ENCODE data around the gene FRAS1.
A peak's percentile ranks its signal among the peaks of the same experiment; 100 is the strongest.
"Not testable (repeated sequence)": the region's sequence is repeated elsewhere in the genome, so short reads cannot be mapped to it uniquely, and the experiment has no call there.

FRAS1 gene

GRCh38 chr4:78120144-78120880, 63.2 kb downstream of the FRAS1 start:
- DNase-seq, result no peak

GRCh38 chr4:78121338-78121904, 64.3 kb downstream of the FRAS1 start:
- peak; percentile 21 for DNase-seq

GRCh38 chr4:78125834-78126331, 68.8 kb downstream of the FRAS1 start:
- not testable (repeated sequence) for DNase-seq

- no peak for DNase-seq
Measured at GRCh38 chr4:78129383-78130108, 72.4 kb downstream of the FRAS1 start.

- peak; percentile 25 for DNase-seq
Measured at GRCh38 chr4:78131403-78131802, 74.3 kb downstream of the FRAS1 start.

GRCh38 chr4:78136109-78137081, 79.3 kb downstream of the FRAS1 start:
- no peak for DNase-seq

GRCh38 chr4:78137532-78137931, 80.4 kb downstream of the FRAS1 start:
- no peak for DNase-seq

GRCh38 chr4:78138252-78138651, 81.1 kb downstream of the FRAS1 start:
- no peak for DNase-seq

- no peak for DNase-seq
Measured at GRCh38 chr4:78143634-78144033, 86.5 kb downstream of the FRAS1 start.

- DNase-seq, result no peak
Measured at GRCh38 chr4:78145008-78145407, 87.9 kb downstream of the FRAS1 start.

GRCh38 chr4:78145622-78146021, 88.5 kb downstream of the FRAS1 start:
- DNase-seq, result no peak

GRCh38 chr4:78149751-78150542, 92.8 kb downstream of the FRAS1 start:
- no peak for DNase-seq

GRCh38 chr4:78150543-78150864, 93.4 kb downstream of the FRAS1 start:
- no peak for DNase-seq

- no peak for DNase-seq
Measured at GRCh38 chr4:78152795-78153194, 95.7 kb downstream of the FRAS1 start.

GRCh38 chr4:78154972-78155590, 98.0 kb downstream of the FRAS1 start:
- DNase-seq, result no peak

- DNase-seq, result no peak
Measured at GRCh38 chr4:78155616-78156105, 98.5 kb downstream of the FRAS1 start.

- no peak for DNase-seq
Measured at GRCh38 chr4:78156520-78156919, 99.4 kb downstream of the FRAS1 start.

GRCh38 chr4:78162342-78162741, 105.2 kb downstream of the FRAS1 start:
- no peak for DNase-seq

- DNase-seq, result no peak
Measured at GRCh38 chr4:78162821-78163220, 105.7 kb downstream of the FRAS1 start.

GRCh38 chr4:78165758-78166157, 108.6 kb downstream of the FRAS1 start:
- no peak for DNase-seq

- no peak for DNase-seq
Measured at GRCh38 chr4:78166622-78167021, 109.5 kb downstream of the FRAS1 start.
